ENCODE measurements around the gene TCHHL1.
A peak's percentile ranks its signal among the peaks of the same experiment; 100 is the strongest.

TCHHL1 gene

GRCh38 chr1:152109231-152109997 lies 20.6 kb upstream of the TCHHL1 start:
- H3K4me3 ChIP-seq (ENCODE audit: low read depth, low read length), result peak overlapping the region; percentile 55; the same call in 1 of the 2 replicates
- DNase-seq (ENCODE audit: low read depth), result no peak
- TF ChIP-seq, protein P1, sequence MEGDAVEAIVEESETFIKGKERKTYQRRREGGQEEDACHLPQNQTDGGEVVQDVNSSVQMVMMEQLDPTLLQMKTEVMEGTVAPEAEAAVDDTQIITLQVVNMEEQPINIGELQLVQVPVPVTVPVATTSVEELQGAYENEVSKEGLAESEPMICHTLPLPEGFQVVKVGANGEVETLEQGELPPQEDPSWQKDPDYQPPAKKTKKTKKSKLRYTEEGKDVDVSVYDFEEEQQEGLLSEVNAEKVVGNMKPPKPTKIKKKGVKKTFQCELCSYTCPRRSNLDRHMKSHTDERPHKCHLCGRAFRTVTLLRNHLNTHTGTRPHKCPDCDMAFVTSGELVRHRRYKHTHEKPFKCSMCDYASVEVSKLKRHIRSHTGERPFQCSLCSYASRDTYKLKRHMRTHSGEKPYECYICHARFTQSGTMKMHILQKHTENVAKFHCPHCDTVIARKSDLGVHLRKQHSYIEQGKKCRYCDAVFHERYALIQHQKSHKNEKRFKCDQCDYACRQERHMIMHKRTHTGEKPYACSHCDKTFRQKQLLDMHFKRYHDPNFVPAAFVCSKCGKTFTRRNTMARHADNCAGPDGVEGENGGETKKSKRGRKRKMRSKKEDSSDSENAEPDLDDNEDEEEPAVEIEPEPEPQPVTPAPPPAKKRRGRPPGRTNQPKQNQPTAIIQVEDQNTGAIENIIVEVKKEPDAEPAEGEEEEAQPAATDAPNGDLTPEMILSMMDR (IDR thresholded peaks at IDR 0.05; ENCODE audit: low read depth, low read length, missing control alignments), result no peak

- H3K4me3 ChIP-seq (ENCODE audit: low read depth, low read length), result no peak overlapping the region
- DNase-seq (ENCODE audit: low read depth), result no peak
- TF ChIP-seq, protein P1 (IDR thresholded peaks at IDR 0.05; ENCODE audit: low read depth, low read length, missing control alignments), result no peak
These were observed 20.0 kb upstream of the TCHHL1 start for GRCh38 chr1:152108882-152109222.

- DNase-seq (ENCODE audit: low read depth), result no peak
- H3K4me3 ChIP-seq (ENCODE audit: low read depth, low read length), result no peak overlapping the region
- TF ChIP-seq, protein P1 (IDR thresholded peaks at IDR 0.05; ENCODE audit: low read depth, low read length, missing control alignments), result no peak
These were observed 19.4 kb upstream of the TCHHL1 start for GRCh38 chr1:152107984-152108881.

DNA sequence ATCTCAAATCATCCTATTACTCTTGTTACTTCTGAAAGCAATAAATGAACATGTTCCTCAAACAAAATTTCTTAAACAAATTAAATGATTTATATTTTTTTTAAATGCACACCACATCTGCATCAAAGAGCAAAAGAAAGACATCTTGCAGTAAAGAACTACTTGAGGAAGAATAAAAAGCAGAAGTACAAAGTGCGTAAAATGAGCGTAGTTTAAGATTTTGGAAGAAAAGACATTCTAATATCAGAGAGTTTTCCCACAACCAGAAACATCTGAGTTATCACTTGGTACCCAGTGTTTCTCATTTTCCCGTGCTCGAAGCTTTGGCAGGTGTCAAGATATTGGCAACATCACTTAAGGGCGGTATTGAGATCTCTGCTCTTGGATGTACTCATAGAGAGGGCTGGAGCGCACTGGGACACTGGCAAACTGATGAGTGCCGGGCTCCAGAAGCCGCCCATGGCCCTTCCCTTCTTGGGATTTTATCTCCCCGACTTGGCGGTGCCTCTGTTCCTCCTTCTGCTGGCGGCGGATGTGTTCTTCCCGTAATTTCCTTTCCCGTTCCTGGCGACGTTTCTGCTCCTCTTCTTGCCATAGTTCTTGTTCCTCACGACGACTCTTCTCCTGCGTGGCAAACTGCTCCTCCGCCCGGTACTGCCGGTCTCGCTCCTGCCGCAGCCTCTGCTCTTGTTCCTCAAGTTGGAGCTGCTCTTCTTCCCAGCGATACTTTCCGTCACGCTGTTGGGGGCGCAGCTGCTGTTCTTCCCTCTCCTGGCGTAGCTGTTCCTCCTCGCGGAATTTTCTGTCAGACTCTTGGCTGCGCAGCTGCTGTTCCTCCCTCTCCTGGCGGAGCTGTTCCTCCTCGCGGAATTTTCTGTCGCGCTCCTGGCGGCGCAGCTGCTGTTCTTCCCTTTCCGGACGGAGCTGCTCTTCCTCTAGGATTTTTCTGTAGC lies 18.4 kb upstream of the TCHHL1 start:
- TF ChIP-seq, protein P1 (IDR thresholded peaks at IDR 0.05; ENCODE audit: low read depth, low read length, missing control alignments), result no peak
- DNase-seq (ENCODE audit: low read depth), result no peak
- H3K4me3 ChIP-seq (ENCODE audit: low read depth, low read length), result no peak overlapping the region

- TF ChIP-seq, protein P1 (IDR thresholded peaks at IDR 0.05; ENCODE audit: low read depth, low read length, missing control alignments), result no peak
- no peak for DNase-seq (ENCODE audit: low read depth)
- no peak overlapping the region for H3K4me3 ChIP-seq (ENCODE audit: low read depth, low read length)
These were observed 16.0 kb upstream of the TCHHL1 start for GRCh38 chr1:152104854-152105253.

GRCh38 chr1:152096931-152097330 lies 8.1 kb upstream of the TCHHL1 start:
- H3K4me3 ChIP-seq (ENCODE audit: low read depth, low read length), result no peak overlapping the region
- TF ChIP-seq, protein P1 (IDR thresholded peaks at IDR 0.05; ENCODE audit: low read depth, low read length, missing control alignments), result no peak
- DNase-seq (ENCODE audit: low read depth), result no peak
